HepG2 (cell line): Measurements from ENCODE around the gene RASL12. TPM values are rescaled to one million over a fixed set of nuclear protein-coding genes. Genes with fewer than 3 reads are reported as not detected.

Experiments
- ATF7-NPFF ChIP-seq: sonication (generic); formaldehyde crosslinking; IDR thresholded peaks from 2 replicates; pipeline ENCODE4 v1.8.1; 2023; ENCODE audit warnings: mild to moderate bottlenecking, low read depth, missing genetic modification reagents, moderate library complexity
- CBFB ChIP-seq: sonication (generic); formaldehyde crosslinking; IDR thresholded peaks from 2 replicates; pipeline ENCODE4 v1.4.0; 2020; ENCODE audit warnings: missing genetic modification reagents
- CCDC6 ChIP-seq: sonication (generic); formaldehyde crosslinking; IDR thresholded peaks from 2 replicates; pipeline ENCODE4 v1.8.1; 2022; ENCODE audit warnings: mild to moderate bottlenecking, missing genetic modification reagents, moderate library complexity
- PAF1 ChIP-seq: IDR thresholded peaks from 2 replicates; pipeline ENCODE4 v1.6.1; 2016; ENCODE audit warnings: missing genetic modification reagents, missing compliant biosample characterization
- PCBP2 ChIP-seq: fragments of 200-400 bp; formaldehyde crosslinking; optimal IDR thresholded peaks from 2 replicates; pipeline ENCODE3; 2018; ENCODE audit warnings: low read length, low read depth; ENCODE audit not compliant: poor library complexity, severe bottlenecking
- POGZ ChIP-seq: sonication (generic); formaldehyde crosslinking; IDR thresholded peaks from 2 replicates; pipeline ENCODE4 v1.4.0; 2020; ENCODE audit warnings: mild to moderate bottlenecking, missing genetic modification reagents
- TBP ChIP-seq: sonication (generic); formaldehyde crosslinking; IDR thresholded peaks from 2 replicates; pipeline ENCODE4 v1.5.0; 2020; ENCODE audit warnings: missing genetic modification reagents
- ZFP36L2 ChIP-seq: sonication (generic); formaldehyde crosslinking; IDR thresholded peaks from 2 replicates; pipeline ENCODE4 v1.4.0; 2020; ENCODE audit warnings: missing genetic modification reagents
- ZNF124 ChIP-seq: sonication (generic); formaldehyde crosslinking; IDR thresholded peaks from 2 replicates; pipeline ENCODE4 v1.4.0; 2020; ENCODE audit warnings: missing genetic modification reagents
- ZNF354B ChIP-seq: sonication (generic); formaldehyde crosslinking; IDR thresholded peaks from 2 replicates; pipeline ENCODE4 v1.8.0; 2022; ENCODE audit warnings: mild to moderate bottlenecking, missing genetic modification reagents
- ZNF674 ChIP-seq: sonication (generic); formaldehyde crosslinking; IDR thresholded peaks from 2 replicates; pipeline ENCODE4 v1.5.0; 2020; ENCODE audit warnings: low read depth, mild to moderate bottlenecking, missing genetic modification reagents
- ZNF850 ChIP-seq: sonication (generic); formaldehyde crosslinking; conservative IDR thresholded peaks from 2 replicates; pipeline ENCODE4 v1.9.0; 2021; ENCODE audit warnings: mild to moderate bottlenecking, missing genetic modification reagents
- polyA plus RNA-seq, 8 experiments: library from polyadenylated mRNA; depleted of rRNA in 3 of 8; stranded (reverse) in 7 of 8; unstranded in 1 of 8; fragments of >200 nt; fragmentation: Illumina TruSeq in 4 of 8; extraction: Trizol in 4 of 8; gene quantifications; 2 replicates each; pipeline versions ENCODE4 v1.2.1 to v1.2.3, GENCODE V29; 2011 to 2016; ENCODE audit warnings: low read depth in 4 of 8, missing spikeins in 1 of 8, mixed read lengths in 1 of 8; ENCODE audit not compliant: insufficient read depth in 1 of 8
- total RNA-seq, 5 experiments: library from RNA; depleted of rRNA; stranded (reverse); fragments of >200 nt; fragmentation: Illumina TruSeq; extraction: Trizol; gene quantifications; 2 replicates each; pipeline ENCODE4 v1.2.3, GENCODE V29; 2016; ENCODE audit warnings: low read depth in 1 of 5
- TF ChIP-seq, protein P1 (sequence below): sonication (generic); formaldehyde crosslinking; IDR thresholded peaks from 2 replicates; pipeline ENCODE4 v1.4.0; 2020; ENCODE audit warnings: missing genetic modification reagents
- TF ChIP-seq, protein P2 (sequence below): sonication (generic); formaldehyde crosslinking; IDR thresholded peaks from 2 replicates; pipeline ENCODE4 v1.4.0; 2020; ENCODE audit warnings: missing genetic modification reagents
- TF ChIP-seq, protein P3 (sequence below): sonication (generic); formaldehyde crosslinking; IDR thresholded peaks from 2 replicates; pipeline ENCODE4 v1.9.0; 2021; ENCODE audit warnings: missing genetic modification reagents, borderline replicate concordance
- TF ChIP-seq, protein P4 (sequence below): sonication (generic); formaldehyde crosslinking; IDR thresholded peaks from 2 replicates; pipeline ENCODE4 v1.4.0; 2020; ENCODE audit warnings: missing genetic modification reagents

RASL12 gene
- total and polyA plus RNA-seq, 2 of the 13 experiments (the other 11 are each of a cell fraction or from before 2014, with no cell fraction given), result 0.16 to 0.55 TPM

DNA sequence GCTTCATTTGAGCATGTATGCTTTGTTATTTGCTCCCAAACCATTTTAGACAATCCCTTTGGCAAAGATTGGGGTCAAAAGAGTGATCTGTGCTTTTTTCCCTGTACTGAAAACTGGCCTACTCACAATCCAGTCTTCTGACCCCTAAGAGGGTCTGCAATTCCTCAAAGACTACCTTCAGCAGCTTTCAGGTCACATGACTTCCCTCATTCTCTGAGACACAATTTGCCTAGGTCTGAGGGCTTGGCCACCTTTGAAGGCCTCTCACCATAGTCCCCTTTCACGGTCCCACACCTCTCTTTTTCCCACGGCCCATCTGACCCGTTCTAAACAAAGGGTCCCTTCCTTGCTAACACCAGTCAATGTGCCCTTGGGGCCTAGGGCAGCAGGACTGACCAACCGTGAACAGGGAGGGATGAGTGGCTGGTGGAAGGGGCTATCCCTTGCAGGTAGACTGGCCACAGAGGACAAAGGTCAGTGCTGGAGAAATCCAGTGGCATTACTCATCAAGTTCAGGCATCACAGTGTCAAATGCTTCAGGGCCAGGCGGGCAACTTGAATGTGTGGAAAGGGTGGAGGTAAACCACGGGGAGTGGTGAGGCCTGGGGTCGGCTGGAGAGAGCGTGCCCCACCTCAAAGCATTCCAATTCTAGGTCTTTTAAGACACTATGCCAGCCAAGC is 10.8 kb downstream of the RASL12 start (continued):
- TF ChIP-seq, protein P1, sequence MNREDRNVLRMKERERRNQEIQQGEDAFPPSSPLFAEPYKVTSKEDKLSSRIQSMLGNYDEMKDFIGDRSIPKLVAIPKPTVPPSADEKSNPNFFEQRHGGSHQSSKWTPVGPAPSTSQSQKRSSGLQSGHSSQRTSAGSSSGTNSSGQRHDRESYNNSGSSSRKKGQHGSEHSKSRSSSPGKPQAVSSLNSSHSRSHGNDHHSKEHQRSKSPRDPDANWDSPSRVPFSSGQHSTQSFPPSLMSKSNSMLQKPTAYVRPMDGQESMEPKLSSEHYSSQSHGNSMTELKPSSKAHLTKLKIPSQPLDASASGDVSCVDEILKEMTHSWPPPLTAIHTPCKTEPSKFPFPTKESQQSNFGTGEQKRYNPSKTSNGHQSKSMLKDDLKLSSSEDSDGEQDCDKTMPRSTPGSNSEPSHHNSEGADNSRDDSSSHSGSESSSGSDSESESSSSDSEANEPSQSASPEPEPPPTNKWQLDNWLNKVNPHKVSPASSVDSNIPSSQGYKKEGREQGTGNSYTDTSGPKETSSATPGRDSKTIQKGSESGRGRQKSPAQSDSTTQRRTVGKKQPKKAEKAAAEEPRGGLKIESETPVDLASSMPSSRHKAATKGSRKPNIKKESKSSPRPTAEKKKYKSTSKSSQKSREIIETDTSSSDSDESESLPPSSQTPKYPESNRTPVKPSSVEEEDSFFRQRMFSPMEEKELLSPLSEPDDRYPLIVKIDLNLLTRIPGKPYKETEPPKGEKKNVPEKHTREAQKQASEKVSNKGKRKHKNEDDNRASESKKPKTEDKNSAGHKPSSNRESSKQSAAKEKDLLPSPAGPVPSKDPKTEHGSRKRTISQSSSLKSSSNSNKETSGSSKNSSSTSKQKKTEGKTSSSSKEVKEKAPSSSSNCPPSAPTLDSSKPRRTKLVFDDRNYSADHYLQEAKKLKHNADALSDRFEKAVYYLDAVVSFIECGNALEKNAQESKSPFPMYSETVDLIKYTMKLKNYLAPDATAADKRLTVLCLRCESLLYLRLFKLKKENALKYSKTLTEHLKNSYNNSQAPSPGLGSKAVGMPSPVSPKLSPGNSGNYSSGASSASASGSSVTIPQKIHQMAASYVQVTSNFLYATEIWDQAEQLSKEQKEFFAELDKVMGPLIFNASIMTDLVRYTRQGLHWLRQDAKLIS (CRISPR knock-in tag), result no peak
- TF ChIP-seq, protein P2, sequence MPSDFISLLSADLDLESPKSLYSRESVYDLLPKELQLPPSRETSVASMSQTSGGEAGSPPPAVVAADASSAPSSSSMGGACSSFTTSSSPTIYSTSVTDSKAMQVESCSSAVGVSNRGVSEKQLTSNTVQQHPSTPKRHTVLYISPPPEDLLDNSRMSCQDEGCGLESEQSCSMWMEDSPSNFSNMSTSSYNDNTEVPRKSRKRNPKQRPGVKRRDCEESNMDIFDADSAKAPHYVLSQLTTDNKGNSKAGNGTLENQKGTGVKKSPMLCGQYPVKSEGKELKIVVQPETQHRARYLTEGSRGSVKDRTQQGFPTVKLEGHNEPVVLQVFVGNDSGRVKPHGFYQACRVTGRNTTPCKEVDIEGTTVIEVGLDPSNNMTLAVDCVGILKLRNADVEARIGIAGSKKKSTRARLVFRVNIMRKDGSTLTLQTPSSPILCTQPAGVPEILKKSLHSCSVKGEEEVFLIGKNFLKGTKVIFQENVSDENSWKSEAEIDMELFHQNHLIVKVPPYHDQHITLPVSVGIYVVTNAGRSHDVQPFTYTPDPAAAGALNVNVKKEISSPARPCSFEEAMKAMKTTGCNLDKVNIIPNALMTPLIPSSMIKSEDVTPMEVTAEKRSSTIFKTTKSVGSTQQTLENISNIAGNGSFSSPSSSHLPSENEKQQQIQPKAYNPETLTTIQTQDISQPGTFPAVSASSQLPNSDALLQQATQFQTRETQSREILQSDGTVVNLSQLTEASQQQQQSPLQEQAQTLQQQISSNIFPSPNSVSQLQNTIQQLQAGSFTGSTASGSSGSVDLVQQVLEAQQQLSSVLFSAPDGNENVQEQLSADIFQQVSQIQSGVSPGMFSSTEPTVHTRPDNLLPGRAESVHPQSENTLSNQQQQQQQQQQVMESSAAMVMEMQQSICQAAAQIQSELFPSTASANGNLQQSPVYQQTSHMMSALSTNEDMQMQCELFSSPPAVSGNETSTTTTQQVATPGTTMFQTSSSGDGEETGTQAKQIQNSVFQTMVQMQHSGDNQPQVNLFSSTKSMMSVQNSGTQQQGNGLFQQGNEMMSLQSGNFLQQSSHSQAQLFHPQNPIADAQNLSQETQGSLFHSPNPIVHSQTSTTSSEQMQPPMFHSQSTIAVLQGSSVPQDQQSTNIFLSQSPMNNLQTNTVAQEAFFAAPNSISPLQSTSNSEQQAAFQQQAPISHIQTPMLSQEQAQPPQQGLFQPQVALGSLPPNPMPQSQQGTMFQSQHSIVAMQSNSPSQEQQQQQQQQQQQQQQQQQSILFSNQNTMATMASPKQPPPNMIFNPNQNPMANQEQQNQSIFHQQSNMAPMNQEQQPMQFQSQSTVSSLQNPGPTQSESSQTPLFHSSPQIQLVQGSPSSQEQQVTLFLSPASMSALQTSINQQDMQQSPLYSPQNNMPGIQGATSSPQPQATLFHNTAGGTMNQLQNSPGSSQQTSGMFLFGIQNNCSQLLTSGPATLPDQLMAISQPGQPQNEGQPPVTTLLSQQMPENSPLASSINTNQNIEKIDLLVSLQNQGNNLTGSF, result no peak
- TF ChIP-seq, protein P3, sequence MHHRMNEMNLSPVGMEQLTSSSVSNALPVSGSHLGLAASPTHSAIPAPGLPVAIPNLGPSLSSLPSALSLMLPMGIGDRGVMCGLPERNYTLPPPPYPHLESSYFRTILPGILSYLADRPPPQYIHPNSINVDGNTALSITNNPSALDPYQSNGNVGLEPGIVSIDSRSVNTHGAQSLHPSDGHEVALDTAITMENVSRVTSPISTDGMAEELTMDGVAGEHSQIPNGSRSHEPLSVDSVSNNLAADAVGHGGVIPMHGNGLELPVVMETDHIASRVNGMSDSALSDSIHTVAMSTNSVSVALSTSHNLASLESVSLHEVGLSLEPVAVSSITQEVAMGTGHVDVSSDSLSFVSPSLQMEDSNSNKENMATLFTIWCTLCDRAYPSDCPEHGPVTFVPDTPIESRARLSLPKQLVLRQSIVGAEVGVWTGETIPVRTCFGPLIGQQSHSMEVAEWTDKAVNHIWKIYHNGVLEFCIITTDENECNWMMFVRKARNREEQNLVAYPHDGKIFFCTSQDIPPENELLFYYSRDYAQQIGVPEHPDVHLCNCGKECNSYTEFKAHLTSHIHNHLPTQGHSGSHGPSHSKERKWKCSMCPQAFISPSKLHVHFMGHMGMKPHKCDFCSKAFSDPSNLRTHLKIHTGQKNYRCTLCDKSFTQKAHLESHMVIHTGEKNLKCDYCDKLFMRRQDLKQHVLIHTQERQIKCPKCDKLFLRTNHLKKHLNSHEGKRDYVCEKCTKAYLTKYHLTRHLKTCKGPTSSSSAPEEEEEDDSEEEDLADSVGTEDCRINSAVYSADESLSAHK (CRISPR knock-in tag), result no peak
- TF ChIP-seq PAF1 (no peak), POGZ (no peak; the same call in 1 of the 2 replicates), PCBP2 (no peak), ZNF850 (no peak), ZNF674 (CRISPR knock-in tag) (no peak), CBFB (CRISPR knock-in tag) (peak; percentile 82), ZFP36L2 (CRISPR knock-in tag) (no peak), CCDC6 (CRISPR knock-in tag) (no peak; the same call in 1 of the 2 replicates), ZNF354B (CRISPR knock-in tag) (no peak), ATF7-NPFF (CRISPR knock-in tag) (no peak), ZNF124 (0 out of 2 replicates have a peak, but pooled peaks have one; percentile 35), TBP (CRISPR knock-in tag) (no peak)
- TF ChIP-seq, protein P4, sequence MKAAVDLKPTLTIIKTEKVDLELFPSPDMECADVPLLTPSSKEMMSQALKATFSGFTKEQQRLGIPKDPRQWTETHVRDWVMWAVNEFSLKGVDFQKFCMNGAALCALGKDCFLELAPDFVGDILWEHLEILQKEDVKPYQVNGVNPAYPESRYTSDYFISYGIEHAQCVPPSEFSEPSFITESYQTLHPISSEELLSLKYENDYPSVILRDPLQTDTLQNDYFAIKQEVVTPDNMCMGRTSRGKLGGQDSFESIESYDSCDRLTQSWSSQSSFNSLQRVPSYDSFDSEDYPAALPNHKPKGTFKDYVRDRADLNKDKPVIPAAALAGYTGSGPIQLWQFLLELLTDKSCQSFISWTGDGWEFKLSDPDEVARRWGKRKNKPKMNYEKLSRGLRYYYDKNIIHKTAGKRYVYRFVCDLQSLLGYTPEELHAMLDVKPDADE (CRISPR knock-in tag), result no peak
